Measurements from ENCODE around the gene NR2C2. TPM values are rescaled to one million over a fixed set of nuclear protein-coding genes. Genes with fewer than 3 reads are reported as not detected.

The NR2C2 gene
- total and polyA plus RNA-seq, 12 donors = 6.4 to 42.2 (median 26.6) TPM

DNA sequence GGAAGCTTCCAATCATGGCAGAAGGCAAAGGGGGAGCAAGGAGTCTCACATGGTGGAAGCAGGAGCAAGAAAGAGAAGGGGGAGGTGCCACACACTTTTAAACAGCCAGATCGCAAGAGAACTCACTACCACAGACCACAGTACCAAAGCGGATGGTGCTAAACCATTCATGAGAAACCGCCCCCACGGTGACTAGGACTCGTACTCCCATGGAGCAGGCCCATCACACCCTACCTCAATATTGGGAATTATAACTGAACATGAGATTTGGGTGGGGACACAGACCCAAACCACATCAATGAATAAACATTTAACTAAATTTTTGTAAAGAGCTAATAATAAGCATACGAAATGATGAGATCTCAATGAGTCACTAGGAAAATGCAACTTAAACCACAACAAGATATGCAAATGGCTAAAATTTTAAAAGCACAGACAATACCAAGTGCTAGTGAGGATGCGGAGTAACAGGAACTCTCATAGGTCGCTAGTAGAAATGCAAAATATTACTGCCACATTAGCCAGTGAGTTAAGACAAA is 107.7 kb downstream of the NR2C2 start:
- no peaks in the 10 kb centered on the region for H3K9me3 ChIP-seq (replicated peaks in 1 of 3)
- intact Hi-C loops (cut with DNase I) = loop anchor here in 1 of 2 donors (10.0 kb wide), 1 partner anchor 130 kb away; no protein-coding TSS in a partner anchor
- WGBS, 4 donors = 90 to 97% (median 96%) methylated on average over 8 of the region's 8 CpGs
- TF ChIP-seq, protein P1, sequence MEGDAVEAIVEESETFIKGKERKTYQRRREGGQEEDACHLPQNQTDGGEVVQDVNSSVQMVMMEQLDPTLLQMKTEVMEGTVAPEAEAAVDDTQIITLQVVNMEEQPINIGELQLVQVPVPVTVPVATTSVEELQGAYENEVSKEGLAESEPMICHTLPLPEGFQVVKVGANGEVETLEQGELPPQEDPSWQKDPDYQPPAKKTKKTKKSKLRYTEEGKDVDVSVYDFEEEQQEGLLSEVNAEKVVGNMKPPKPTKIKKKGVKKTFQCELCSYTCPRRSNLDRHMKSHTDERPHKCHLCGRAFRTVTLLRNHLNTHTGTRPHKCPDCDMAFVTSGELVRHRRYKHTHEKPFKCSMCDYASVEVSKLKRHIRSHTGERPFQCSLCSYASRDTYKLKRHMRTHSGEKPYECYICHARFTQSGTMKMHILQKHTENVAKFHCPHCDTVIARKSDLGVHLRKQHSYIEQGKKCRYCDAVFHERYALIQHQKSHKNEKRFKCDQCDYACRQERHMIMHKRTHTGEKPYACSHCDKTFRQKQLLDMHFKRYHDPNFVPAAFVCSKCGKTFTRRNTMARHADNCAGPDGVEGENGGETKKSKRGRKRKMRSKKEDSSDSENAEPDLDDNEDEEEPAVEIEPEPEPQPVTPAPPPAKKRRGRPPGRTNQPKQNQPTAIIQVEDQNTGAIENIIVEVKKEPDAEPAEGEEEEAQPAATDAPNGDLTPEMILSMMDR (IDR thresholded peaks at IDR 0.05) = no peak
- TF ChIP-seq POLR2A (IDR thresholded peaks at IDR 0.05) = no peak
- no peaks in the 10 kb centered on the region for H3K27me3 ChIP-seq
- no peak for DNase-seq
- peaks cover 0 to 28% of the 10 kb centered on the region in 2 donors for H3K36me3 ChIP-seq (replicated peaks in 1 of 2)
- no peak overlapping the region for H3K27ac ChIP-seq
- H3K4me3 ChIP-seq = no peak overlapping the region
- no peaks in the 10 kb centered on the region for H3K4me1 ChIP-seq (replicated peaks in 1 of 2)

DNA sequence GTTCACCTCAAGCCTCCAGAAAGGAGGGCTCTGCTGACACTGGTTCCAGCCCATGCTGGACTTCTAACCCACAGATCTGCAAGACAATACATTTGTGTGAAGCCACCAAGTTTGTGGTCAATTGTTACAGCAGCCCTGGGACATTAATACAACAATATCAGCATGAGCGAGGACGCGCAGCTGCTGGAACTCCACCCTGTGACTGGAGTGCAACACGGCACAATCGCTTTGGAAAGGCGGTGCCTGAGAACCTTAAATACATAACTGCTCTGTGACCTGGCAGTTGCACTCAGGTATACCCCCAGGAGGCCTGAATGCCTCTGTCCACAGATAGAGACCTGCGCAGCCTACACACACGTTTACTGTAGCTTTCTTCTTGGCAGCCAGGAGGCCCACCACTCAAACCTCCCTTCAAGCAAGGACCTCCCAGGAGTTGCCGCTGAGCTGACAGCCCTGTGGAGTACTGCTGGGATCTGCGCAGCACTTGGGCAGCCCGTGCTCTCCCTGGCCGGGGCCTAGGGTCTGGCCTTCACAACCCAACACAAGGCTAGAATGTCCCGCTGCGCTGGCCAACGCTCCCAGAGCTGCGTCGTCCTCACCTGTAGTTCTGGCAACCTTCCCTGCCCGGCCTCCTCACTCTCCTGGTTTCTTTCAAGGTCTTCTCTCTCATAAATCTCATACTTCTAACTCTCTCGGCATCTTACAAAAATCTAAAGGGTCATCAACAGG is 109.5 kb downstream of the NR2C2 start:
- 84 to 91% (median 88%) methylated on average over 19 of the region's 19 CpGs for whole genome bisulfite sequencing, 4 donors
- TF ChIP-seq, protein P1 (IDR thresholded peaks at IDR 0.05) = no peak
- TF ChIP-seq POLR2A (IDR thresholded peaks at IDR 0.05) = no peak
- Histone ChIP-seq H3K4me1 (replicated peaks in 1 of 2) (no peaks in the 10 kb centered on the region), H3K27me3 (no peaks in the 10 kb centered on the region), H3K4me3 (no peak overlapping the region), H3K9me3 (replicated peaks in 1 of 3) (no peaks in the 10 kb centered on the region), H3K27ac (no peak overlapping the region), H3K36me3 (replicated peaks in 1 of 2) (peaks cover 0 to 25% of the 10 kb centered on the region in 2 donors)
- DNase-seq = no peak
- intact Hi-C loops (cut with DNase I) = loop anchor here in 1 of 2 donors (10.0 kb wide), 1 partner anchor 132 kb away; no protein-coding TSS in a partner anchor

DNA sequence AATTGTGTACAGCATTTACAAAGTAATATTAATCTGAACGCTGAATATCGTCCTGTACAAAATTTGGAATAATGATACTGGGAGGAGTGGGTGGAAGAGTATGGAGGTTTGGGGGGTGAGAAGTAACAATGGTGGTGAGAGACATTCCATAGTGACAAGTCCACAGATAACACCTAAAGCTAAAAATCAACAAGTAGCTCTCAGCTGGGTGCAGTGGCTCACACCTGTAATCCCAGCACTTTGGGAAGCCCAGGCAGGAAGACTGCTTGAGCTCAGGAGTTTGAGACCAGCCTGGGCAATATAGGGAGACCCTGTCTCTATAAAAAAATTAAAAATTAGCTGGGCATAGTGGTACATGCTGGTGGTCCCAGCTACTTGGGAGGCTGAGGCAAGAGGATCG is 112.6 kb downstream of the NR2C2 start:
- 87 to 96% (median 94%) methylated on average over 3 of the region's 3 CpGs for WGBS, 4 donors
- Histone ChIP-seq H3K36me3 (replicated peaks in 1 of 2) (peaks cover 0 to 19% of the 10 kb centered on the region in 2 donors), H3K27ac (no peak overlapping the region), H3K27me3 (no peaks in the 10 kb centered on the region), H3K4me1 (replicated peaks in 1 of 2) (peaks cover 6 to 14% of the 10 kb centered on the region in 2 donors), H3K4me3 (no peak overlapping the region), H3K9me3 (replicated peaks in 1 of 3) (no peaks in the 10 kb centered on the region)
- TF ChIP-seq POLR2A (IDR thresholded peaks at IDR 0.05) = no peak
- TF ChIP-seq, protein P1 (IDR thresholded peaks at IDR 0.05) = no peak
- DNase-seq = no peak
- intact Hi-C loops (cut with DNase I) = no loop called here

DNA sequence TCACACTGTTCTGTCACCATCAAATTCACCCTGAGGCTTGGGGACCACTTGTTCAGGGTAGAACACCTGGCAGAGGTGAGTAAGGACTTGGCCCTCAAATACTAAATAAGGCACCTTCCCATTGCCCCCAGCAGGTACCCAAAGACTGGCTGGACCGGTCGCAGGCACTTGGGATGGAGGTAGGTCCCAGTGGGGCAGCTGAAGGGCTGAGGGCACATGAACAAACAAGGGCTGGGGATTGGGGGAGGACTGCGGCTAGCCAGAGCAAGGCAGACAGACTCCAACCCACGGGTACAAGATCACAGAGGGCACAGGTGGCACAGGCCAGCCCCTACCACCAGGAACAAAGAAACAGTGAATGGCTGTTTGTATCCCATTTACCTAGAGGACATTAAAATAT is 115.9 kb downstream of the NR2C2 start:
- Histone ChIP-seq H3K36me3 (replicated peaks in 1 of 2) (peaks cover 0 to 10% of the 10 kb centered on the region in 2 donors), H3K27me3 (no peaks in the 10 kb centered on the region), H3K27ac (no peak overlapping the region), H3K4me3 (no peak overlapping the region), H3K9me3 (replicated peaks in 1 of 3) (no peaks in the 10 kb centered on the region), H3K4me1 (replicated peaks in 1 of 2) (peaks cover 9 to 19% of the 10 kb centered on the region in 2 donors)
- DNase-seq = peak in 1 of 7 donors; percentile 9
- 86 to 93% (median 89%) methylated on average over 4 of the region's 4 CpGs for WGBS, 4 donors
- no peak for TF ChIP-seq POLR2A (IDR thresholded peaks at IDR 0.05)
- TF ChIP-seq, protein P1 (IDR thresholded peaks at IDR 0.05) = no peak
- intact Hi-C loops (cut with DNase I) = no loop called here
